ENCODE measurements around the gene ITGA4. TPM values are rescaled to one million over a fixed set of nuclear protein-coding genes. Genes with fewer than 3 reads are reported as not detected.

ITGA4 gene
- total RNA-seq, 1 donor from 2014 or later, result 74.4 TPM

DNA sequence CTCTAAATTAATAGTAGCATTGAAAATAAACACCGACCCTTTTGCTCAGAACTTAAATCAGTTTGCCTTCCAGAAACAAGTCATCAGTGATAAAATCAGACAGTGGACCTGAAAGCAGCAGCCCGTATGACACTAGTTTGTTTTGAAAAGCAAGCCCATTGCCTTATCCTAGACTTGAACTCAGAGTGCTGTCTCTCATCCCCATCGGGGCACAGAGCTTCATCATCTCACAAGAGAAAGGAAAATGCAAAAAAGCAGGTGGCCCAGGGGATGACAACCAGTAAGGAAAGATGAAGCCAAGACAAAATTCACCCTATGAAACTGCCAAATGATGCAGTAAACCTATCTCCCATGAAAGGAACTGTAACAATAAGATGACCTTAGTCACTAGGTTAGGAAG, 128.5 kb downstream of the ITGA4 start:
- TF ChIP-seq, protein P1, sequence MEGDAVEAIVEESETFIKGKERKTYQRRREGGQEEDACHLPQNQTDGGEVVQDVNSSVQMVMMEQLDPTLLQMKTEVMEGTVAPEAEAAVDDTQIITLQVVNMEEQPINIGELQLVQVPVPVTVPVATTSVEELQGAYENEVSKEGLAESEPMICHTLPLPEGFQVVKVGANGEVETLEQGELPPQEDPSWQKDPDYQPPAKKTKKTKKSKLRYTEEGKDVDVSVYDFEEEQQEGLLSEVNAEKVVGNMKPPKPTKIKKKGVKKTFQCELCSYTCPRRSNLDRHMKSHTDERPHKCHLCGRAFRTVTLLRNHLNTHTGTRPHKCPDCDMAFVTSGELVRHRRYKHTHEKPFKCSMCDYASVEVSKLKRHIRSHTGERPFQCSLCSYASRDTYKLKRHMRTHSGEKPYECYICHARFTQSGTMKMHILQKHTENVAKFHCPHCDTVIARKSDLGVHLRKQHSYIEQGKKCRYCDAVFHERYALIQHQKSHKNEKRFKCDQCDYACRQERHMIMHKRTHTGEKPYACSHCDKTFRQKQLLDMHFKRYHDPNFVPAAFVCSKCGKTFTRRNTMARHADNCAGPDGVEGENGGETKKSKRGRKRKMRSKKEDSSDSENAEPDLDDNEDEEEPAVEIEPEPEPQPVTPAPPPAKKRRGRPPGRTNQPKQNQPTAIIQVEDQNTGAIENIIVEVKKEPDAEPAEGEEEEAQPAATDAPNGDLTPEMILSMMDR (conservative IDR thresholded peaks at IDR 0.05), result no peak
- H3K27ac Mint-ChIP-seq (ENCODE audit: unreplicated experiment), result no peak overlapping the region
- DNase-seq (ENCODE audit: low read depth, low spot score), result no peak
- H3K36me3 Mint-ChIP-seq (ENCODE audit: low read depth), result no peaks in the 10 kb centered on the region
- H3K9me3 Mint-ChIP-seq, result no peaks in the 10 kb centered on the region
- H3K4me1 Mint-ChIP-seq, result peaks cover 16% of the 10 kb centered on the region
- no peak overlapping the region for H3K4me3 Mint-ChIP-seq
- peaks cover 40% of the 10 kb centered on the region for H3K27me3 Mint-ChIP-seq (ENCODE audit: low read depth)

Other genes starting within 250 kb of the ITGA4 start
- 0.23 and 0.28 TPM in 2 replicates for gene CERKL, start 199.7 kb downstream of the ITGA4 start, total RNA-seq
- gene NEUROD1, start 223.1 kb downstream of the ITGA4 start, total RNA-seq, result 2.5 and 2.7 TPM in 2 replicates

Measured in neural crest cell (in vitro differentiated cells).